HAP-1 (cell line): Measurements from ENCODE around the gene ANKS3.

ENCODE experiments used
- DNase-seq, 2 experiments: peaks; one replicate each; pipeline ENCODE4 v3.0.0-alpha.2; 2016 to 2020; ENCODE audit warnings: low spot score in 2 of 2
- H3K27me3 ChIP-seq: fragments of 250-450 bp; sonication (Bioruptor Pico); 2 replicates; pipeline ENCODE4 v1.5.1; 2020; ENCODE audit warnings: low read depth, mild to moderate bottlenecking, moderate library complexity
- H3K36me3 ChIP-seq: fragments of 250-450 bp; sonication (Bioruptor Pico); replicated peaks from 2 replicates; pipeline ENCODE4 v1.5.1; 2020; ENCODE audit warnings: mild to moderate bottlenecking
- H3K4me1 ChIP-seq: fragments of 250-450 bp; sonication (Bioruptor Pico); 2 replicates; pipeline ENCODE4 v1.5.1; 2020; ENCODE audit warnings: mild to moderate bottlenecking
- H3K4me3 ChIP-seq: fragments of 250-450 bp; sonication (Bioruptor Pico); 2 replicates; pipeline ENCODE4 v1.5.1; 2020; ENCODE audit warnings: mild to moderate bottlenecking, moderate library complexity
- H3K9me3 ChIP-seq: fragments of 250-450 bp; sonication (Bioruptor Pico); 2 replicates; pipeline ENCODE4 v1.5.1; 2020; ENCODE audit warnings: mild to moderate bottlenecking, moderate library complexity
- in situ Hi-C: fragments of 300-500 bp; cut with MboI; formaldehyde crosslinking; loops from 3 replicates; pipeline ENCODE4 v1.14.3; 2020; ENCODE audit warnings: low sequenced_read_pairs, inconsistent platforms, mixed read lengths

ANKS3 gene

GRCh38 chr16:4700997-4701743 lies 32.9 kb downstream of the ANKS3 start:
- H3K9me3 ChIP-seq, result no peaks in the 10 kb centered on the region
- H3K4me3 ChIP-seq, result no peak overlapping the region
- H3K27me3 ChIP-seq, result no peaks in the 10 kb centered on the region
- in situ Hi-C loops, result no loop called here
- no peak for DNase-seq
- H3K4me1 ChIP-seq, result no peaks in the 10 kb centered on the region
- H3K36me3 ChIP-seq, result peaks cover 60% of the 10 kb centered on the region

- Histone ChIP-seq H3K27me3 (no peaks in the 10 kb centered on the region), H3K36me3 (peaks cover 67% of the 10 kb centered on the region), H3K4me3 (no peak overlapping the region), H3K4me1 (no peaks in the 10 kb centered on the region), H3K9me3 (no peaks in the 10 kb centered on the region)
- in situ Hi-C loops, result no loop called here
- DNase-seq, result no peak
These were observed 33.6 kb downstream of the ANKS3 start for GRCh38 chr16:4700380-4700996.

- no peaks in the 10 kb centered on the region for H3K9me3 ChIP-seq
- H3K4me3 ChIP-seq, result no peak overlapping the region
- no peaks in the 10 kb centered on the region for H3K4me1 ChIP-seq
- in situ Hi-C loops, result no loop called here
- H3K27me3 ChIP-seq, result no peaks in the 10 kb centered on the region
- no peak for DNase-seq
- H3K36me3 ChIP-seq, result peaks cover 65% of the 10 kb centered on the region
These were observed 35.0 kb downstream of the ANKS3 start for GRCh38 chr16:4699046-4699556.

- H3K4me1 ChIP-seq, result no peaks in the 10 kb centered on the region
These were observed 35.6 kb downstream of the ANKS3 start for GRCh38 chr16:4698321-4699045.

GRCh38 chr16:4697848-4698291 lies 36.2 kb downstream of the ANKS3 start:
- in situ Hi-C loops, result no loop called here
- no peak for DNase-seq
- Histone ChIP-seq H3K9me3 (no peaks in the 10 kb centered on the region), H3K4me3 (no peak overlapping the region), H3K36me3 (peaks cover 68% of the 10 kb centered on the region), H3K4me1 (peaks cover 2% of the 10 kb centered on the region), H3K27me3 (no peaks in the 10 kb centered on the region)

More at GRCh38 chr16:4698321-4699045, 35.6 kb downstream of the ANKS3 start:
- Histone ChIP-seq H3K4me3 (no peak overlapping the region), H3K9me3 (no peaks in the 10 kb centered on the region), H3K27me3 (no peaks in the 10 kb centered on the region), H3K36me3 (peaks cover 68% of the 10 kb centered on the region)
- no peak for DNase-seq
- in situ Hi-C loops, result no loop called here

DNA sequence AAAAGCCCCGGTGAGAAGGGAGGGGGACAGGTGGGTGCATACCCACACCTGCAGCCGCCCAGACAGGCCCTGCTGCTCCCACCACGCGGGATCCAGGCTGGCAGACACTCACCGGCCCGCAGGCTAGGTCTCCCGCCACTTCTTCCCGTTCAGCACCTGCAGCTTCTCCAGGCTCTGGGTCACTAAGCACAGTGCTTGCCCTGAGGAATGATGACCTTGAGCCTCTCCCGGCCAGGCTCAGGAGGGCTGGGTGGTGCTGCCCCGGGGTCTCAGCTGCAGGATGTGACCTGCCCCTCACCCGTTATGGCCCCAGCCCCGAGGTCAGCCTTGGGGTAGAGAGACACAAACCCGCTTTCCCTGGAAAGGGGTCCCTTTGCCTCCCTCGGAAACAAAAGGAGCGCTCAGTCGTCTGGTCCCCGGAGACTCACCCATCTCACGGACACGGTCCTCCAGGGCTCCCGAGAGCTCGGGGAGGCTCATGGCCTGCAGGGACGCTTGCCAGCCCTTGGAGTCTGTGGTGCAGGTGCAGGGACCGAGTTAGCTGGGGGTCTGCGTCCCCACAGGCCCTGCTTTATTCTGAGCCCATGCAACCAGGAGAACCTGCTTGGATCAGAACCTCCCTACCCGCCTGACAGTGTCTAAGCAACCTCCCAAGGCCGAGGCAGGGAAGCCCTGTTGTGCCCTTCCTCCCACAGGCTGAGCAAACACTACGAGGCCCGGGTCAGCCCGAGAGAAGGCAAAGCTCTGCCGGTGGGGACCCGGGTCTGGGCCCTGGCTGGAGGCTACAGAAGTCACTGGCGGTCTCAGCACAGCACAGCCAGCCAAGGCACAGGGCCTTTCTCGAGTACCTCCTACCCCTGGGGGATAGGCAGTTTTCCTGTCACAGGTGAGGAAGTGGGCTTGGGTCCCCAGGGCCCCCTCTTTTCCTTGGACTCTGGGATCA lies 36.9 kb downstream of the ANKS3 start:
- Histone ChIP-seq H3K4me1 (peaks cover 5% of the 10 kb centered on the region), H3K36me3 (peaks cover 65% of the 10 kb centered on the region), H3K27me3 (no peaks in the 10 kb centered on the region), H3K9me3 (no peaks in the 10 kb centered on the region), H3K4me3 (no peak overlapping the region)
- in situ Hi-C loops, result no loop called here
- no peak for DNase-seq

- H3K4me3 ChIP-seq, result no peak overlapping the region
- H3K36me3 ChIP-seq, result peaks cover 64% of the 10 kb centered on the region
- peaks cover 5% of the 10 kb centered on the region for H3K4me1 ChIP-seq
- no peaks in the 10 kb centered on the region for H3K9me3 ChIP-seq
- no peaks in the 10 kb centered on the region for H3K27me3 ChIP-seq
- no peak for DNase-seq
- in situ Hi-C loops, result no loop called here
These were observed 37.7 kb downstream of the ANKS3 start for GRCh38 chr16:4696172-4696904.

- Histone ChIP-seq H3K9me3 (no peaks in the 10 kb centered on the region), H3K27me3 (no peaks in the 10 kb centered on the region), H3K4me3 (no peak overlapping the region), H3K4me1 (peaks cover 5% of the 10 kb centered on the region), H3K36me3 (peaks cover 57% of the 10 kb centered on the region)
- in situ Hi-C loops, result no loop called here
- DNase-seq, result no peak
These were observed 38.4 kb downstream of the ANKS3 start for GRCh38 chr16:4695473-4696171.

- Histone ChIP-seq H3K4me3 (peak overlapping the region; percentile 79), H3K9me3 (no peaks in the 10 kb centered on the region), H3K36me3 (peaks cover 50% of the 10 kb centered on the region), H3K27me3 (no peaks in the 10 kb centered on the region), H3K4me1 (peaks cover 5% of the 10 kb centered on the region)
- in situ Hi-C loops, result no loop called here
- no peak for DNase-seq
These were observed 39.2 kb downstream of the ANKS3 start for GRCh38 chr16:4694642-4695451.

- no peaks in the 10 kb centered on the region for H3K27me3 ChIP-seq
- in situ Hi-C loops, result no loop called here
- H3K4me1 ChIP-seq, result peaks cover 5% of the 10 kb centered on the region
- peak in 1 of 2 experiments; percentile 60 for DNase-seq
- peak overlapping the region; percentile 79 for H3K4me3 ChIP-seq
- H3K9me3 ChIP-seq, result no peaks in the 10 kb centered on the region
- H3K36me3 ChIP-seq, result peaks cover 47% of the 10 kb centered on the region
These were observed 40.0 kb downstream of the ANKS3 start for GRCh38 chr16:4693956-4694641.

DNA sequence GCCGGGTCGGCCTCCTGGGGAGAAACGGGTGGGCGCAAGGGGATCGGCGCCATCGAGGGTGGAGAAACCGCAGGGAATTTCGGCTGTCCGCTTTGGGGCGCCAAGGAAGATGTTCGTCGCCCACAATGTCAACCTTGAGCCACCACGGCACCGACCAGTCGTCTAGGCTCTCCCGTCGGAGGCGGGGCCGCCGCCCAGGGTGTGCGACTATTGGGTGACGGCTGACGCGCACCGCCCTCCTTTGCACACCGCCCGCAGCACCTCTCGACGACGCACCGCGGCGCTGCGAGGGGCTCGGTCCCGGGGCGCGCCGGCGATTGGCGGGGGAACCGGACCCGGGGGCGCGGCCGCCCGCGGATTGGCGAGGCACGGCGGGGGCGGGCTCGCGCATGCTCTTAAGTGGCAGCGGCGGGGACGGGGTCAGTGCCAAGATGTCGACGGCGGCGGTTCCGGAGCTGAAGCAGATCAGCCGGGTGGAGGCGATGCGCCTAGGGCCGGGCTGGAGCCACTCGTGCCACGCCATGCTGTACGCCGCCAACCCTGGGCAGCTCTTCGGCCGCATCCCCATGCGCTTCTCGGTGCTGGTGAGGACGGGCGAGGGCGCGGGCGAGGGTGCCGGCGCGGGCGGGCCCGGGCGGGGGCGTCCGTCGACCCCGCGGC lies 40.6 kb downstream of the ANKS3 start, which contains the start of gene NUDT16L1:
Gene NUDT16L1 (plus strand): TSS at position 267 of the 660 bp plus-strand sequence. CDS start 165 bp downstream, at position 432.
- peak; percentile 94 to 96 for DNase-seq
- H3K27me3 ChIP-seq, result no peaks in the 10 kb centered on the region
- H3K9me3 ChIP-seq, result no peaks in the 10 kb centered on the region
- in situ Hi-C loops, result no loop called here
- H3K4me1 ChIP-seq, result peaks cover 5% of the 10 kb centered on the region
- peaks cover 44% of the 10 kb centered on the region for H3K36me3 ChIP-seq
- peak within 1 kb of the TSS; percentile 79 for H3K4me3 ChIP-seq
